Dendritic cell treated with granulocyte-macrophage colony-stimulating factor and Interleukin-4, amounts not matched to agents 40 ng/mL and 50 ng/mL, for 4 days (primary cell): ENCODE measurements around the gene P2RX1.

ENCODE experiments used
- H3K27ac Mint-ChIP-seq: one replicate; pipeline ENCODE4 v1.8.0; 2022; ENCODE audit warnings: mild to moderate bottlenecking, mixed read lengths
- H3K27me3 Mint-ChIP-seq: one replicate; pipeline ENCODE4 v1.8.0; 2022; ENCODE audit warnings: mild to moderate bottlenecking, mixed read lengths
- H3K36me3 Mint-ChIP-seq: one replicate; pipeline ENCODE4 v1.8.0; 2022; ENCODE audit warnings: low read depth, mixed read lengths
- H3K4me1 Mint-ChIP-seq: one replicate; pipeline ENCODE4 v1.8.0; 2022; ENCODE audit warnings: low read depth, mixed read lengths
- H3K4me3 Mint-ChIP-seq: one replicate; pipeline ENCODE4 v1.8.0; 2022; ENCODE audit warnings: mild to moderate bottlenecking, moderate library complexity, mixed read lengths
- H3K9me3 Mint-ChIP-seq: one replicate; pipeline ENCODE4 v1.8.0; 2022; ENCODE audit warnings: mixed read lengths
- intact Hi-C: fragments of 100-400 bp; cut with micrococcal nuclease; formaldehyde crosslinking; loops from one replicate; pipeline ENCODE4 v1.15.0; 2022

Gene P2RX1

GRCh38 chr17:3897731-3898130 is 18.5 kb downstream of the P2RX1 start:
- H3K27me3 Mint-ChIP-seq = no peaks in the 10 kb centered on the region
- peaks cover 35% of the 10 kb centered on the region for H3K4me1 Mint-ChIP-seq
- intact Hi-C loops = loop anchor here (10.0 kb wide), 1 partner anchor 53 kb away; the partner anchor contains the start of gene NCBP3
- no peaks in the 10 kb centered on the region for H3K9me3 Mint-ChIP-seq
- H3K36me3 Mint-ChIP-seq = peaks cover 60% of the 10 kb centered on the region
- no peak overlapping the region for H3K4me3 Mint-ChIP-seq
- H3K27ac Mint-ChIP-seq = no peak overlapping the region

- peaks cover 58% of the 10 kb centered on the region for H3K36me3 Mint-ChIP-seq
- intact Hi-C loops = loop anchor here (10.0 kb wide), 1 partner anchor 52 kb away; the partner anchor contains the start of gene NCBP3
- H3K4me1 Mint-ChIP-seq = peaks cover 39% of the 10 kb centered on the region
- no peak overlapping the region for H3K4me3 Mint-ChIP-seq
- no peaks in the 10 kb centered on the region for H3K27me3 Mint-ChIP-seq
- H3K27ac Mint-ChIP-seq = no peak overlapping the region
- H3K9me3 Mint-ChIP-seq = no peaks in the 10 kb centered on the region
These were observed 19.4 kb downstream of the P2RX1 start for GRCh38 chr17:3896968-3897235.

- Mint-ChIP-seq H3K27ac (no peak overlapping the region), H3K4me3 (no peak overlapping the region), H3K4me1 (peaks cover 44% of the 10 kb centered on the region), H3K9me3 (no peaks in the 10 kb centered on the region), H3K27me3 (peaks cover 4% of the 10 kb centered on the region), H3K36me3 (peaks cover 53% of the 10 kb centered on the region)
- intact Hi-C loops = loop anchor here (10.0 kb wide), 1 partner anchor 52 kb away; the partner anchor contains the start of gene NCBP3
These were observed 19.9 kb downstream of the P2RX1 start for GRCh38 chr17:3896108-3896967.

- Mint-ChIP-seq H3K4me3 (peak overlapping the region; percentile 24), H3K27me3 (peaks cover 5% of the 10 kb centered on the region), H3K27ac (peak overlapping the region; percentile 81), H3K9me3 (no peaks in the 10 kb centered on the region), H3K4me1 (peaks cover 54% of the 10 kb centered on the region), H3K36me3 (peaks cover 43% of the 10 kb centered on the region)
- intact Hi-C loops = loop anchor here (10.0 kb wide), 1 partner anchor 51 kb away; the partner anchor contains the start of gene NCBP3
These were observed 20.9 kb downstream of the P2RX1 start for GRCh38 chr17:3895354-3895753.

GRCh38 chr17:3894911-3895343 is 21.3 kb downstream of the P2RX1 start:
- intact Hi-C loops = loop anchor here (10.0 kb wide), 1 partner anchor 50 kb away; the partner anchor contains the start of gene NCBP3
- Mint-ChIP-seq H3K9me3 (no peaks in the 10 kb centered on the region), H3K4me3 (peak overlapping the region; percentile 24), H3K36me3 (peaks cover 39% of the 10 kb centered on the region), H3K27me3 (peaks cover 7% of the 10 kb centered on the region), H3K27ac (peak overlapping the region; percentile 81), H3K4me1 (peaks cover 58% of the 10 kb centered on the region)

- Mint-ChIP-seq H3K27ac (peak overlapping the region; percentile 81), H3K36me3 (peaks cover 32% of the 10 kb centered on the region), H3K27me3 (peaks cover 7% of the 10 kb centered on the region), H3K9me3 (no peaks in the 10 kb centered on the region), H3K4me1 (peaks cover 66% of the 10 kb centered on the region), H3K4me3 (no peak overlapping the region)
- intact Hi-C loops = loop anchor here (10.0 kb wide), 1 partner anchor 49 kb away; the partner anchor contains the start of gene NCBP3
These were observed 22.1 kb downstream of the P2RX1 start for GRCh38 chr17:3894188-3894587.

GRCh38 chr17:3893720-3894116 is 22.5 kb downstream of the P2RX1 start:
- H3K36me3 Mint-ChIP-seq = peaks cover 27% of the 10 kb centered on the region
- peak overlapping the region; percentile 81 for H3K27ac Mint-ChIP-seq
- H3K9me3 Mint-ChIP-seq = no peaks in the 10 kb centered on the region
- peaks cover 7% of the 10 kb centered on the region for H3K27me3 Mint-ChIP-seq
- intact Hi-C loops = loop anchor here (10.0 kb wide), 1 partner anchor 49 kb away; the partner anchor contains the start of gene NCBP3
- H3K4me1 Mint-ChIP-seq = peaks cover 70% of the 10 kb centered on the region
- H3K4me3 Mint-ChIP-seq = peak overlapping the region; percentile 73

- H3K9me3 Mint-ChIP-seq = no peaks in the 10 kb centered on the region
- H3K4me3 Mint-ChIP-seq = peak within 1 kb of the TSS; percentile 77
These were observed 23.1 kb downstream of the P2RX1 start, which contains the start of gene CAMKK1 for GRCh38 chr17:3893003-3893719. CAMKK1 (minus strand) TSS chr17:3893053; CDS start chr17:3885687, 7,366 bp downstream.

GRCh38 chr17:3892095-3892998 is 23.9 kb downstream of the P2RX1 start:
- intact Hi-C loops = loop anchor here (10.0 kb wide), 1 partner anchor 48 kb away; the partner anchor contains the start of gene NCBP3
- Mint-ChIP-seq H3K4me1 (peaks cover 82% of the 10 kb centered on the region), H3K9me3 (no peaks in the 10 kb centered on the region), H3K4me3 (peak overlapping the region; percentile 77), H3K36me3 (peaks cover 13% of the 10 kb centered on the region), H3K27ac (peak overlapping the region; percentile 16), H3K27me3 (peaks cover 10% of the 10 kb centered on the region)

More at GRCh38 chr17:3893003-3893719, 23.1 kb downstream of the P2RX1 start, which contains the start of gene CAMKK1:
- peak within 1 kb of the TSS; percentile 81 for H3K27ac Mint-ChIP-seq
- H3K27me3 Mint-ChIP-seq = peaks cover 10% of the 10 kb centered on the region
- peaks cover 74% of the 10 kb centered on the region for H3K4me1 Mint-ChIP-seq
- intact Hi-C loops = loop anchor here (10.0 kb wide), 1 partner anchor 48 kb away; the partner anchor contains the start of gene NCBP3
- H3K36me3 Mint-ChIP-seq = peaks cover 21% of the 10 kb centered on the region

- Mint-ChIP-seq H3K27me3 (peaks cover 12% of the 10 kb centered on the region), H3K4me1 (peaks cover 87% of the 10 kb centered on the region), H3K36me3 (peaks cover 6% of the 10 kb centered on the region), H3K4me3 (peak overlapping the region; percentile 77), H3K27ac (peak overlapping the region; percentile 16), H3K9me3 (no peaks in the 10 kb centered on the region)
- intact Hi-C loops = loop anchor here (10.0 kb wide), 1 partner anchor 47 kb away; the partner anchor contains the start of gene NCBP3
These were observed 24.6 kb downstream of the P2RX1 start for GRCh38 chr17:3891626-3892094.

- Mint-ChIP-seq H3K9me3 (no peaks in the 10 kb centered on the region), H3K4me1 (peaks cover 87% of the 10 kb centered on the region), H3K4me3 (no peak overlapping the region), H3K27ac (peak overlapping the region; percentile 70), H3K27me3 (peaks cover 12% of the 10 kb centered on the region), H3K36me3 (no peaks in the 10 kb centered on the region)
- intact Hi-C loops = loop anchor here (10.0 kb wide), 1 partner anchor 46 kb away; the partner anchor contains the start of gene NCBP3
These were observed 25.4 kb downstream of the P2RX1 start for GRCh38 chr17:3890878-3891219.

- Mint-ChIP-seq H3K9me3 (no peaks in the 10 kb centered on the region), H3K27me3 (peaks cover 13% of the 10 kb centered on the region), H3K36me3 (peaks cover 3% of the 10 kb centered on the region), H3K4me1 (peaks cover 90% of the 10 kb centered on the region), H3K27ac (peak overlapping the region; percentile 70), H3K4me3 (no peak overlapping the region)
- intact Hi-C loops = loop anchor here (10.0 kb wide), 1 partner anchor 45 kb away; the partner anchor contains the start of gene NCBP3
These were observed 26.0 kb downstream of the P2RX1 start for GRCh38 chr17:3890082-3890877.
